HL-60 (cell line): ENCODE data around the gene CTAGE9.

Experiments used
- GABPA ChIP-seq: IDR thresholded peaks from 2 replicates; pipeline ENCODE4 v1.6.1; 2012; ENCODE audit warnings: low read depth
- POLR2AphosphoS5 ChIP-seq: IDR thresholded peaks from 2 replicates; pipeline ENCODE4 v1.6.1; 2012; ENCODE audit warnings: low read depth
- SPI1 ChIP-seq: IDR thresholded peaks from 2 replicates; pipeline ENCODE4 v1.6.1; 2012; ENCODE audit warnings: low read depth, mild to moderate bottlenecking, borderline replicate concordance
- TF ChIP-seq, protein P1 (sequence below): IDR thresholded peaks from one replicate; pipeline ENCODE4 v1.5.1; 2011; ENCODE audit warnings: low read length, control low read depth, inconsistent platforms; ENCODE audit not compliant: insufficient read depth
- TF ChIP-seq, protein P2 (sequence below): IDR thresholded peaks from 2 replicates; pipeline ENCODE4 v1.6.1; 2012; ENCODE audit warnings: low read depth; ENCODE audit not compliant: insufficient replicate concordance

DNA sequence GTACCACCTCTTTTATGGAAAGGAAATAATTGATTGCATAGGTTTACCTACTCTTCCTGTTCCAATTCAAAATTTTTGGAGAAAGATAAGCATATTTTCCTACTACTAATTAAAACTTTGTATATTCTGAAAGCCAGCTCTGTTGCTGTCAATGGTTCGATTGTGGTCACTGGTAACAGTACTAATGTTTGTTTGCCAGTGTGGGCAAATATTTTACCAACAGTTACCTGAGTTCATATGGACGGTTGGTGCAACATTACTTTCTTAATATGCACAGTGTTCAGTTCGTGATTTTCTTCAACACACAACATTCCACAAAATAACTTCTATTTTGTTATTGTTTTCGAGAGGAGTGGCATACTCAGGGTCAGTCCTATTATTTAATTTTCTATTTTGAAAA lies 17.1 kb upstream of the CTAGE9 start:
- TF ChIP-seq, protein P1, sequence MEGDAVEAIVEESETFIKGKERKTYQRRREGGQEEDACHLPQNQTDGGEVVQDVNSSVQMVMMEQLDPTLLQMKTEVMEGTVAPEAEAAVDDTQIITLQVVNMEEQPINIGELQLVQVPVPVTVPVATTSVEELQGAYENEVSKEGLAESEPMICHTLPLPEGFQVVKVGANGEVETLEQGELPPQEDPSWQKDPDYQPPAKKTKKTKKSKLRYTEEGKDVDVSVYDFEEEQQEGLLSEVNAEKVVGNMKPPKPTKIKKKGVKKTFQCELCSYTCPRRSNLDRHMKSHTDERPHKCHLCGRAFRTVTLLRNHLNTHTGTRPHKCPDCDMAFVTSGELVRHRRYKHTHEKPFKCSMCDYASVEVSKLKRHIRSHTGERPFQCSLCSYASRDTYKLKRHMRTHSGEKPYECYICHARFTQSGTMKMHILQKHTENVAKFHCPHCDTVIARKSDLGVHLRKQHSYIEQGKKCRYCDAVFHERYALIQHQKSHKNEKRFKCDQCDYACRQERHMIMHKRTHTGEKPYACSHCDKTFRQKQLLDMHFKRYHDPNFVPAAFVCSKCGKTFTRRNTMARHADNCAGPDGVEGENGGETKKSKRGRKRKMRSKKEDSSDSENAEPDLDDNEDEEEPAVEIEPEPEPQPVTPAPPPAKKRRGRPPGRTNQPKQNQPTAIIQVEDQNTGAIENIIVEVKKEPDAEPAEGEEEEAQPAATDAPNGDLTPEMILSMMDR = no peak
- TF ChIP-seq POLR2AphosphoS5 (no peak), GABPA (no peak), SPI1 (no peak)
- TF ChIP-seq, protein P2, sequence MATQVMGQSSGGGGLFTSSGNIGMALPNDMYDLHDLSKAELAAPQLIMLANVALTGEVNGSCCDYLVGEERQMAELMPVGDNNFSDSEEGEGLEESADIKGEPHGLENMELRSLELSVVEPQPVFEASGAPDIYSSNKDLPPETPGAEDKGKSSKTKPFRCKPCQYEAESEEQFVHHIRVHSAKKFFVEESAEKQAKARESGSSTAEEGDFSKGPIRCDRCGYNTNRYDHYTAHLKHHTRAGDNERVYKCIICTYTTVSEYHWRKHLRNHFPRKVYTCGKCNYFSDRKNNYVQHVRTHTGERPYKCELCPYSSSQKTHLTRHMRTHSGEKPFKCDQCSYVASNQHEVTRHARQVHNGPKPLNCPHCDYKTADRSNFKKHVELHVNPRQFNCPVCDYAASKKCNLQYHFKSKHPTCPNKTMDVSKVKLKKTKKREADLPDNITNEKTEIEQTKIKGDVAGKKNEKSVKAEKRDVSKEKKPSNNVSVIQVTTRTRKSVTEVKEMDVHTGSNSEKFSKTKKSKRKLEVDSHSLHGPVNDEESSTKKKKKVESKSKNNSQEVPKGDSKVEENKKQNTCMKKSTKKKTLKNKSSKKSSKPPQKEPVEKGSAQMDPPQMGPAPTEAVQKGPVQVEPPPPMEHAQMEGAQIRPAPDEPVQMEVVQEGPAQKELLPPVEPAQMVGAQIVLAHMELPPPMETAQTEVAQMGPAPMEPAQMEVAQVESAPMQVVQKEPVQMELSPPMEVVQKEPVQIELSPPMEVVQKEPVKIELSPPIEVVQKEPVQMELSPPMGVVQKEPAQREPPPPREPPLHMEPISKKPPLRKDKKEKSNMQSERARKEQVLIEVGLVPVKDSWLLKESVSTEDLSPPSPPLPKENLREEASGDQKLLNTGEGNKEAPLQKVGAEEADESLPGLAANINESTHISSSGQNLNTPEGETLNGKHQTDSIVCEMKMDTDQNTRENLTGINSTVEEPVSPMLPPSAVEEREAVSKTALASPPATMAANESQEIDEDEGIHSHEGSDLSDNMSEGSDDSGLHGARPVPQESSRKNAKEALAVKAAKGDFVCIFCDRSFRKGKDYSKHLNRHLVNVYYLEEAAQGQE = no peak
